A673 (cell line): ENCODE results near the gene NKX1-1. TPM values are rescaled to one million over a fixed set of nuclear protein-coding genes. Genes with fewer than 3 reads are reported as not detected.

Source experiments
- BruUV-seq: library from RNA; stranded (reverse); fragments of 400-500 nt; replicated peaks from 2 replicates; lab custom pipeline; 2021; lab: Mats Ljungman, UMichigan
- CTCF ChIA-PET: fragments of 300-600 bp; sonication (Branson Sonifier 250); formaldehyde crosslinking; loops from one replicate; lab custom pipeline; 2022; ENCODE audit warnings: antibody characterized with exemption; lab: Charles Lee
- POLR2A ChIA-PET: fragments of 300-600 bp; sonication (Branson Sonifier 250); formaldehyde crosslinking; loops from one replicate; lab custom pipeline; 2022; ENCODE audit warnings: antibody characterized with exemption; ENCODE audit not compliant: low non-redundant PET; lab: Charles Lee
- DNase-seq: peaks from one replicate; pipeline ENCODE4 v3.0.0-alpha.2; 2015; ENCODE audit warnings: low spot score
- H3K27ac ChIP-seq: fragments of 200-600 bp; sonication (generic); 2 replicates; pipeline ENCODE4 v1.5.1; 2016; ENCODE audit warnings: mixed run types, low read depth, mild to moderate bottlenecking, mixed read lengths, antibody characterized with exemption, low read length; ENCODE audit not compliant: poor library complexity, severe bottlenecking
- H3K27me3 ChIP-seq: fragments of 200-600 bp; sonication (generic); replicated peaks from 2 replicates; pipeline ENCODE4 v1.6.1; 2017; ENCODE audit warnings: mixed run types, low read depth, mild to moderate bottlenecking, mixed read lengths, antibody characterized with exemption, low read length; ENCODE audit not compliant: insufficient read depth, poor library complexity
- H3K36me3 ChIP-seq: fragments of 200-600 bp; sonication (generic); 2 replicates; pipeline ENCODE4 v1.6.1; 2016; ENCODE audit warnings: mixed run types, mild to moderate bottlenecking, mixed read lengths, antibody characterized with exemption, low read length; ENCODE audit not compliant: insufficient read depth, poor library complexity, severe bottlenecking
- H3K4me1 ChIP-seq: fragments of 200-600 bp; sonication (generic); 2 replicates; pipeline ENCODE4 v1.6.1; 2017; ENCODE audit warnings: mixed run types, mild to moderate bottlenecking, mixed read lengths, antibody characterized with exemption, low read length; ENCODE audit not compliant: insufficient read depth, poor library complexity, severe bottlenecking
- H3K4me3 ChIP-seq: fragments of 200-600 bp; sonication (generic); 2 replicates; pipeline ENCODE4 v1.5.1; 2016; ENCODE audit warnings: low read depth, mixed run types, mild to moderate bottlenecking, mixed read lengths, low read length; ENCODE audit not compliant: poor library complexity, severe bottlenecking
- H3K9me3 ChIP-seq: fragments of 200-600 bp; sonication (generic); 2 replicates; pipeline ENCODE4 v1.6.1; 2016; ENCODE audit warnings: mixed run types, low read depth, mild to moderate bottlenecking, mixed read lengths, antibody characterized with exemption, low read length; ENCODE audit not compliant: poor library complexity, severe bottlenecking
- EZH2 ChIP-seq: fragments of 200-600 bp; sonication (generic); IDR thresholded peaks from 2 replicates; pipeline ENCODE4 v1.6.1; 2017; ENCODE audit warnings: borderline replicate concordance, low read depth, mild to moderate bottlenecking, mixed read lengths, antibody characterized with exemption, low read length; ENCODE audit not compliant: poor library complexity, severe bottlenecking
- intact Hi-C: fragments of 100-400 bp; cut with micrococcal nuclease; formaldehyde crosslinking; loops from one replicate; pipeline ENCODE4 v1.10.0; 2022; ENCODE audit not compliant: unreplicated experiment
- total RNA-seq: library from RNA; stranded (reverse); gene quantifications from 2 replicates; pipeline ENCODE4 v1.2.3, GENCODE V29; 2021
- TF ChIP-seq, protein P1 (sequence below): fragments of 300-800, 200-600 bp; sonication (generic); conservative IDR thresholded peaks from 2 replicates; pipeline ENCODE4 v1.5.1; 2017; ENCODE audit warnings: low read depth, mild to moderate bottlenecking, antibody characterized with exemption, low read length, moderate library complexity, mixed read lengths

NKX1-1 gene
- total RNA-seq, 1 experiment from 2014 or later, result not detected

DNA sequence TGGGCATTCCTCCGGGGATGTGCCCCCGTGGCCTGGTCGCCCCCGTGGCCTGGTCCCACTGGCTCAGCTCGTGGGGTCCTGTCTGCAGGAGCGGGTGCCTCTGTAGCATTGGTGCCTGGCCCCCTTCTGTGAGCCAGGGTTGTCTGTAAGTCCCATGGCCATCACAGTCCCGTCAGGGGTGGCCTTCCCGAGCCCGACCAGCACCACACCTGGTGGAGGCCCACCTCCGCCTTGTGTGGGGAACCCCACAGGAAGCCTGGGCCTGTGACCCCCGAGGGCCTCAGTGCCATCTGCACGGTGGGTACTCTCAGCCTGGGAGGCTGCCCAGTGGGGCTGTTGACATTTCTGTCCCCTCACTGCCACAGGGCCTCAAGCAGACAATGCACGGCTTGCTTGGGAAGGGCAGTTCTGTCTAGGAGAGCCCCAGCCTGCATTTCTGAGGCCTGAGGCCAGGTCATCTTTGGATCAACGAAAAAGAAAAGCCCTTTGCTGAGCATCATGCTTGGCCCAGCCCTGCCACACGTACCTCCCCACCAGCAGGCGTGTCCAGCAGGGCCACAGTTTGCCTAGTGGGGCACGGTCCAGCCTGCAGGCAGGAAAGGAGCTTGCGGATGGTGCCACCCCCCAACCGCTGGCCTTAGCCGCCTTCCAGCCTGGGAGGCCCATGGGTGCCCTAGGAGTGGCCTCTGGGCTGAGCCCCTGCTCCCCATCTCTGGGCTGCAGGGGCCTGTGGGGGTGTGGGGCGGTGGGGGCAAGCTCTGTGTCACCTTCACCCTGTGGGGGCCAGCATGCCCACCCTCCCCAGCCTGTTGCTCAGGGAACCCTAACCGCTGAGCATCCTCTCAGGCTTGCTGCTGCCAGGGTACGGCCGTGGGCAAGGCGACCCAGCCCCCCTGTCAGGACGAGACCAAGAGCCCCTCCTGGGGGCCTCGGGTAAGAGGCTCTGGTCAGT, 23.2 kb downstream of the NKX1-1 start:
- no peak for DNase-seq
- Histone ChIP-seq H3K27me3 (no peaks in the 10 kb centered on the region), H3K36me3 (no peaks in the 10 kb centered on the region), H3K9me3 (no peaks in the 10 kb centered on the region), H3K4me3 (no peak overlapping the region), H3K4me1 (no peaks in the 10 kb centered on the region), H3K27ac (no peak overlapping the region)
- TF ChIP-seq EZH2, result no peak
- TF ChIP-seq, protein P1, sequence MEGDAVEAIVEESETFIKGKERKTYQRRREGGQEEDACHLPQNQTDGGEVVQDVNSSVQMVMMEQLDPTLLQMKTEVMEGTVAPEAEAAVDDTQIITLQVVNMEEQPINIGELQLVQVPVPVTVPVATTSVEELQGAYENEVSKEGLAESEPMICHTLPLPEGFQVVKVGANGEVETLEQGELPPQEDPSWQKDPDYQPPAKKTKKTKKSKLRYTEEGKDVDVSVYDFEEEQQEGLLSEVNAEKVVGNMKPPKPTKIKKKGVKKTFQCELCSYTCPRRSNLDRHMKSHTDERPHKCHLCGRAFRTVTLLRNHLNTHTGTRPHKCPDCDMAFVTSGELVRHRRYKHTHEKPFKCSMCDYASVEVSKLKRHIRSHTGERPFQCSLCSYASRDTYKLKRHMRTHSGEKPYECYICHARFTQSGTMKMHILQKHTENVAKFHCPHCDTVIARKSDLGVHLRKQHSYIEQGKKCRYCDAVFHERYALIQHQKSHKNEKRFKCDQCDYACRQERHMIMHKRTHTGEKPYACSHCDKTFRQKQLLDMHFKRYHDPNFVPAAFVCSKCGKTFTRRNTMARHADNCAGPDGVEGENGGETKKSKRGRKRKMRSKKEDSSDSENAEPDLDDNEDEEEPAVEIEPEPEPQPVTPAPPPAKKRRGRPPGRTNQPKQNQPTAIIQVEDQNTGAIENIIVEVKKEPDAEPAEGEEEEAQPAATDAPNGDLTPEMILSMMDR, result no peak
- no TSS peak for BruUV-seq
- POLR2A ChIA-PET, result no interaction called here
- CTCF ChIA-PET, result no interaction called here
- intact Hi-C loops, result no loop called here

DNA sequence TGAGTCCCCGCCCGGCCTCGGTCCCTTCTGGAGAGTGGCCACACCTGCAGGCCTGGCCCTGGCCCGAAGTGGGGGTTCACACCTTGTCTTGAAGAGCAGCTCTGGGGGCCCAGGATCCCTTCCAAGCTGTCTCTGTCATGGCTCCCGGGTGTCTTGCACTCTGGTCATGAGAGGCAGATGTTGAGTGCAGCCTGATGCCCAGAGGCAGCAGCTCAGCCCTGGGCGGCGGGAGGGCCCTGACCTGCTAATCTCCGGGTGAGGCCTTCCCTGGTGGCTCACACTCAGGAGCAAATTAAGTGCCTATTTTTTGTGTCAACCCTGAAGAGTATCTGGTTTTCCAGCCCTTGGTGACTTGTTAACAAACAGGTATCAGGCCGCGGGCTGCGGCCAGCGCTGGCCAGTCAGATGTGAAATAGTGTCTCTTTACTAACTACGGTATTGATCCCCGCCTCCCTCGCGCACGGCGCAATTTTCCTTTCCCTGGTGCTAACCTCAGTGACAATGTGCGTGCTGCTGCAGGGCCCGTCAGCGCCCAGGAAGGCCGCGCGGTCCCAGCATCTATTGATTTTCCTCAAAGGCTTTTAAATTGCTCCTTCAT, 24.2 kb downstream of the NKX1-1 start:
- no peak for TF ChIP-seq EZH2
- TF ChIP-seq, protein P1, result no peak
- no peak overlapping the region for H3K4me3 ChIP-seq
- no peak overlapping the region for H3K27ac ChIP-seq
- intact Hi-C loops, result no loop called here
- no peaks in the 10 kb centered on the region for H3K27me3 ChIP-seq
- ChIA-PET CTCF (no interaction called here), POLR2A (no interaction called here)
- BruUV-seq, result no TSS peak
- no peaks in the 10 kb centered on the region for H3K36me3 ChIP-seq
- H3K4me1 ChIP-seq, result no peaks in the 10 kb centered on the region
- no peak for DNase-seq
- no peaks in the 10 kb centered on the region for H3K9me3 ChIP-seq

DNA sequence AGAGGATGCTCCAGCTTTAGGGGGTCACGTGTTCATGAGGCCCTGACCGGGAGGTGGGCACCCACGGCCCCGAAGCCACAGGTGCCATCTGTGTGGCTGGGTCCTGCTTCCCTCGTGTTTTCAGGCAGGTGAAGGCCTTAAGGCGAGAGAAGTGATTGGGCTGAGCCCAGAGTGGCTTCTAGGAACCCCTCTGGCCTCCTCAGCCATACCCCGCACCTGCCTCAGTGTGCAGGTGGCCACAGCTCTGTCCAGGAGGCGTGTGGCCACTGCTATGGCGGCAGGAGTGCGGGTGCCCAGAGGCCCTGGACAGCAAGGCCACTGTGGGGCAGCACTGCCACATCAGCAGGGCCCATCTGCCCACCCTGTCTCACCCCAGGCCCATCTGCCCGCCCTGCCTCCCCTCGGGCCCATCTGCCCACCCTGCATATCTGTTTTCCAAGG, 25.0 kb downstream of the NKX1-1 start:
- BruUV-seq, result no TSS peak
- intact Hi-C loops, result no loop called here
- TF ChIP-seq, protein P1, result no peak
- TF ChIP-seq EZH2, result no peak
- Histone ChIP-seq H3K36me3 (no peaks in the 10 kb centered on the region), H3K27me3 (no peaks in the 10 kb centered on the region), H3K9me3 (no peaks in the 10 kb centered on the region), H3K4me1 (no peaks in the 10 kb centered on the region), H3K27ac (no peak overlapping the region), H3K4me3 (no peak overlapping the region)
- POLR2A ChIA-PET, result no interaction called here
- CTCF ChIA-PET, result no interaction called here
- DNase-seq, result no peak
